NOMO-1 treated with DMSO at 0.1 percent for 48 hours (cell line): ENCODE data around the gene DAP.
"Not testable (repeated sequence)": the region's sequence is repeated elsewhere in the genome, so short reads cannot be mapped to it uniquely, and the experiment has no call there.

Experiments used
- DNase-seq: peaks from one replicate; lab custom pipeline; 2025; ENCODE audit not compliant: unreplicated experiment; lab: John Stamatoyannopoulos, UW

Gene DAP

DNA sequence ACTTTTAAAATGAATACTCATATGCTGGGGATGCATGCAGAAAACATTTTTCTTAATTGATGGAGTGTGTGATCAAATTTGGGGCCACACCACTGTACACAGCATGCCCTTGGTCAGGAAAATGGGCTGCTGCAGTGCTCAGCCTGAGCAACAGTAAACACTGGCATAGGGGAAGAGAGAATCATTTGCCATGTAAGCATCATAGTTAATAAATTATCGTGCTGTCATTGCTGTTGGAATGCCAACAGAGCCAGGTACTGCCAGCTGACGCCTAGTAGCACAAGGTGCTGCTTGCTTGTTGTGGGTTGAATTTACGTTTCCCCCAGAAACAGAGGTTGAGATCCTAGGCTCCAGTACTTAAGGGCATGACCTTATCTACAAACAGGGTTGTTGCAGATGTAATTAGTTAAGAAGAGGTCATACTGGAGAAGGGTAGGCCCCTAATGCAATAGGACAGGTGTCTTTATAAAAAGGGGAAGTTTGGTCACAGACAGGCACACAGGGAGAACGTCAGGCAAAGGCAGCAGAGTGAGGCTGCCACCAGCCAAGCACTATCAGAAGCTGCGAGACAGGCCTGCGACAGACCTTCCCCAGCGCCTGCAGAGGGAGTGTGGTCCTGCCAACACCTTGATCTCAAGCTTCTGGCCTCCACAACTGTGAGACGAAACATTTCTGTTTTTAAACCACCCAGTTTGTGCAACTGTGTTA is 25.3 kb downstream of the DAP start:
- peak; percentile 84 for DNase-seq

- DNase-seq: no peak
Observed at GRCh38 chr5:10734832-10735523, 26.1 kb downstream of the DAP start.

- DNase-seq: no peak
Observed at GRCh38 chr5:10734037-10734709, 26.9 kb downstream of the DAP start.

DNA sequence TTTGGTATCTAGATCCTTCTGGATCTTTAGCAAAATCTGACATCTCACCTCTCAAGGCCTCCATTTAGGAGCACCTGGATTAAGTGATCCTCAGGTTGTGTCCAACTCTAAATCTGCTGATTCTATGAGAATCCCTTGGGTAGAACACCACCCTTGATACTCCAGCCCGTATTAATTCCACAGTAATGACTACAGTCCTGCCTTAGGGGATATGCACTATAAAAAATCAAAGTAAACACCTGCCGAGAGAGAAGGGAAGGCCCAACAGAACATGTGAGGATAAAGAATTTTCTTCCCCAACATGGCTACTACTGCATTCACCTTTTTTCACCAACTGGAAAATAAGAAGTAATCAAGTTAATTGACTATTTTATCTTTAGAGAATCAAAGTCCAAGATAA is 27.6 kb downstream of the DAP start:
- DNase-seq: no peak

GRCh38 chr5:10731913-10732312 is 29.1 kb downstream of the DAP start:
- peak; percentile 93 for DNase-seq

DNA sequence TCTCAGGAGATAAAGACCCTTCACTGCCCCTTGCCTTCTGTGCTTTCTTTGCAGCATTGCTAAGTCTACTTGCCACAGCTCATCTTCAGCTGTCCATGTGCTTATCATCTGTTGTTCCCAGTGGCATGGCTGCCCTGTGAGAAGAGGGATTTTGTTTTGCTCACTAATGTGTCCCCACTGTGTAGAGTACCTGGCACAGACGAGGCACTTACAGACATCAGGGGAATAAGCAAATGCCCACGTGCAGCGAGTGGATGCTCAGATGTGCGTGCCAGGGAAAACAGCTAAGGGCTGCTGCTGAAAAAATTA is 31.0 kb downstream of the DAP start:
- no peak for DNase-seq

DNA sequence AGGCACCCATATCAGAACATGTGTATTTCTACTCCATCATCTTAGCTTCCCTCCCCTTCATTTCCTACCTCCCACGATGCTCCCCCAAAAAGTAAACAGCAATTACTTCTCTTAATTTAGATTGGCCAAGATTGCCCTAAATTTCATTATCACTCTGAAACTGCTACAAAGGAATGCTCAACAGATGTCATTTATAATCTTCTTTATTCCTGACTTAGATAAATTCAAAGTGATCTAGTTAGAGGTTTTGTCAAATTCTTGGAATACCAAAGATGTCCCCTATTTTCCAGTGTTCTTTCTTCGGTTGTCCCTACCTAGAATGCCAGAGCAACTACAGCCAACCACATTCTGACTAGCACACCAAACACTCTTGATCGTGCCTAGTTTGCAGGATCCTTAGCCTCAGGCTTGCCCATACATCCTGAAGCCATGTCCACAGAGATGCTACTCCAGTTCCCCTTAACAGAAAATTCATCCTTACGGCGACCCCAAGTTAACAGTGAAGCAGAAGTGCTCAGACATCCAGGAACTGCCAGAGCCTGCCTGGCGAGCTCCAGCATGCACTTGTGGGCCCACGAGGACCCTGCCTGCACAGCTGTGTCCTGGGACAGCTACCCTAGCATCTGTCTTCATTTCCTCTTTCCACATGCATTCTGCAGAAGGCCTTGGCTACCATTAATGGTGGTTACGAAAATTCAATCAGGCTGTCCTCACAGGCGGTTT is 31.6 kb downstream of the DAP start:
- DNase-seq: peak; percentile 86

DNA sequence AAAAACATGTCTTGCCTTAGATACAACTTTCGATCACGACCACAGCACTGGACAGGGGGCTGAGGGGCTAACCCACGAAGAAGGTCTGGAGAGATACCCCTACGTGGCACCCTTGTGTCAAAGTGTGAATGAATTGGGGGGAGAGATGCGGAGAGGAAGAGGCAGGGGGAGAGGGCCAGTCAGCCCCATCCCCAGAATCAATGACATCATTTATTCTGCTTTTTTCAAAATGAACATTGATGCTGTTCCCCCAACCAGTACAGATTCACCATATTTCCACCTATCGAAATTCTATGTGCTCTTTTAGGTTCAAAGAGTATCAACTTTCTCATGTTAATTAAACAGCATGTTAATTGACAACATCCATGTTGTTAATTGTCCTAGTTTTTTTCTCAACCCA is 32.4 kb downstream of the DAP start:
- DNase-seq: no peak

GRCh38 chr5:10727861-10728260 is 33.2 kb downstream of the DAP start:
- DNase-seq: no peak

DNA sequence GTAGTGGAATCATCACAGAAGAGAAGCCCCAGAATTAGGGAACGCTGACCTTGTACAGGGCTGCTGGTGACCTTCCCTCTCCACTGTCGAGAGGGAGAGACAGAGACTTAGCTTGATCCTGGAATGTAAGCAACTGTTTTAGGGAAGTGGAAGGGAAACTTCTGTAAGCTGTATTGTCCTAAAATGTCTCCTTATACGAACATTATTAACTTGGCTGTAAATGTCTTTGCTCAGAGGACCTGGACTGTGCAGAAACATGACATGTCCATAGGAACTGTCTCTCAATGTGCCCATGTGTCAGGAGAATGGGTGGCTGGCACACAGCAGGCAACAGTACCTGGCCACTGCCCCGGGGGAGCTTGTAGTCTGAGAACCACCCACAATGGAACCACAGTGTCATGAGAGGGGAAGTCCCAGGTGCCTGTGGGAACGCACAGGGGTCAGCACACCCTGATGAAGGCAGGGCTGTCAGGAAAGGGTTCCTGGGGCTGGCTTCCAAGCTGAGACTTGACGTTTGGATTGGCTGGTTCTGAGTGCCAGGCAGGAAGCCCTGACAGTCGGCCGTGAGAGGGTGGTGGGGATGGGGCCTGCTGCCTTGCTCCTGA is 34.0 kb downstream of the DAP start:
- DNase-seq: no peak

DNA sequence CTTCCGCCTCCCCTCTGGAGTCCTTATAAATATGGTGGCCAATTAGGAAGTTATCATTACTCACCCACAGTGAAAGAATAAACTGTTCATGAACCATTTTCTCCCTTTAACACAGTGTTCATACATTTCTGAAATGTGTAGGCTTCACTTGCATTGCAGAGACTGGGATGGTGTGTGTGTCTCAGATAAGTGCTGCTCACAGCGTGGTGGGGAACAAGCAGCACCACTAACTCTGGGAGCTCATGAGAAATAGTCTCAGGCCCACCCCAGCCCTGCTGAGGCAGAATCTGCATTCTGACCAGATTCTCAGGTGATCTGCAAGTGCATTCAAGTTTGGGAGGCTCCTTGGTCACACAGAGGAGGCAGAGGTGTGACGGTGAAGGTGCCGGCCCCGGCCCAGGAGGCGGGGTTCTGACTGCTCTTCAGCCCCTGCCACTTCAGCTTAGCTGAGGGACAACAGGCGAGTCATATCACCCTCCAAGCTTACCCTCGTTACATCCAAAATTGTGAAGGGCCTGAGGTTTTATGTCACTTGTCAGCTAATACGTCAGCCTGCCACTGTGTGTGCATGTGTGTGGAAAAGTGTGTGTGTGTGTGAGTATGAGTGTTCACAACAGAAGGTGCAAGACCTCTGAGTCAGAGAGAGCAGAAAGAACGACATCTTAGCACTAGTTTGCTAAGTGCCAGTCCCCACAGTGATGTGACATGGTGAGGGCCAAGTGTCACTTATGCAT is 34.7 kb downstream of the DAP start:
- no peak for DNase-seq

DNA sequence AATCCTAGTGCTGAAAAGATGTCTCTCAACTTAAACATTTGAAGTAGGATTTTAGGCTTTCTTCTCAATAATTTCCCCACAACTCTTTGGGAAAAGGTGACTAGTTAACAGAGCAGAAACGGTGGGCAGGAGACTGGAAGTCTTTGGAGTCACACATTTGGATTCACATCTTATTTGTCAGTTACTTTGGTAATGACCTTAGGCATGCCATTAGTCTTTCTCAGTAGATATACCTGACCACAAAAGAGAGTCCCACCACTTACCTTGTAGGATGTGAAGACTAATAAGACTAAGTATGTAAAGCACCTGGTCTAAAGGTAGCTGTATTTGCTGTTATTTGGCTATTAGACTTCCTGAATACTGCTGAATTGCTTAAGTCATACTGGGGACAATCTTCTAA is 35.4 kb downstream of the DAP start:
- no peak for DNase-seq

DNA sequence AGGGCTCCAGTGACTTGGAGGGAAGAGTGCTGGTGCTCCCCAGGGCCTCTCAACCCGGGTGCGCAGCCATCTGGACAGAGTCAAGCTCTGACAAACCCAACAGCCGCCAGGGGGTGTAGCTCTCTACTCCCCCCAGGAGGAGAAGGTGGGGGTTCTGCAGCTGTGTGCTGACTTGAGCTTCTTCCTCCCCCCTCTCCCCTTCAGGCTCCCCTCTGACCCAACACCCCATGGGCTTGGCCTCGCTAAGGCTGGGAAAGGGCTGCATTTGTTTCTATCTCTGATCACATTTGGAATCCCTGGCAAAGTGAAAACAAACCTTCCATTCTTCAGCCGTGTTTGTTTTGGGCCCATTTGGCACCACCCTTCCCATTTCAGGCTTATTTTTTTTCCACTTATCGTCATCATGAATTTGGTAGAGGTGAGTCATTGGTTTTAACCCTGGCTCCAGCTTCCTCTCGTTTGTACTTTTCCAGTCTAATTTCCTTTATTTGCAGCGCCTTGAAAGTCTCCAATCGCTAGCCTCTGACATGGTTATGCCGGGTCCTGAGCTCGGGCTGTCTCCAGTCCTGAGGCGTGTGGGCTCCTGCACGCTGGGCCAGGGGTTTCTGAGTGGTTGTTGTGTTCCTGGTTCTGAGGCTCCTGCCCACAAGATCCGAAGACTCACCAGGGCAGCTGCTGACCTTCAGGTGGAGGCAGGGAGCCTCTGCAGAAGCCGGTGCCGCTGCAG is 36.1 kb downstream of the DAP start:
- DNase-seq: no peak

DNA sequence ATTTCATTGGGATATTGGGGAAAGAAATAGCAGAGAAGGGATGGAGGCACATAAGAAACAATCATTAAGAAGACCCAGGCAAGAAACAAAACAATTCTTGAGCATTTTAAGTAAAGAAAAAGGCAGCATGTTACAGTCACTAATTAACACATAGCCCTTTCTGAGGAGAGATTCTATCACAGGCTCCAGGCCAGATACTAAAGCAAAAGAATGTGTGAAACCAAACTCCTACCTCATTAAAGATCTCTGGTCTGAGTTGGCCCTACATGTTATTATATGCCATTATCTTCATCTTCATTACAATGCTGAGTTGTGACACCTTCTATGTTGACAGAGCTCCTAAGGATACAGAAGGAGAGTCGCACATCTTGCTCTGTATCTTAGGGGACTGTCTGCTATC is 37.5 kb downstream of the DAP start:
- no peak for DNase-seq

- DNase-seq: not testable (repeated sequence)
Observed at GRCh38 chr5:10720766-10721165, 40.3 kb downstream of the DAP start.

DNA sequence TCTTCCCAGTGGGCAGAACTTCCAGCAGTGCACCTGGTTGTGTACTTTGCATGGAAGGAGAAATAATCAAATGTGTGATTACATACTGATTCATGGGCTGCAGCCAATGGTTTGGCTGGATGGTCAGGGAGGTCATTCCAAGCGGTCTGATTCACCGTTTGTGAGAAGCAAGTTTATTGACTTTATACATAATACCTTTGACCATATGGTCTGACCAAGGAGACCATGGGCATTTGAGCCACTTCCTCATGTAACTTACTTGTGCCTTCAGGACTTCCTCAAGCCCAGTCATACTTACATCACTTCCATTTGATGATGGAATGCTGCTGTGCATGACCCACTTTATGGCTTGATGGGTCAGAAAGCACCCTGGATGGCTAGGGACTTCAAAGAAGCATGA is 41.1 kb downstream of the DAP start:
- no peak for DNase-seq

DNA sequence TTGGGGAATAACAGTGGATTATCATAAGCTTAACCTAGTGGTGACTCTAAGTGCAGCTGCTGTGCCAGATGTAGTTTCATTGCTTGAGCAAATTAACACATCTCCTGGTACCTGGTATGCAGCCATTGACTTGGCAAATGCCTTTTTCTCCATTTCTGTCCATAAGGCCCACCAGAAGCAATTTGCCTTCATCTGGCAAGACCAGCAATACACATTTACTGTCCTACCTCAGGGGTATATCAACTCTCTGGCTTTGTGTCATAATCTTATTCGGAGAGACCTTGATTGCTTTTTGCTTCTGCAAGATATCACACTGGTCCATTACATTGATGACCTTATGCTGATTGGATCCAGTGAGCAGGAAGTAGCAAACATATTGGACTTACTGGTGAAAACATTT is 42.4 kb downstream of the DAP start:
- not testable (repeated sequence) for DNase-seq

- DNase-seq: not testable (repeated sequence)
Observed at GRCh38 chr5:10716825-10717224, 44.2 kb downstream of the DAP start.

- DNase-seq: no peak
Observed at GRCh38 chr5:10715605-10716290, 45.3 kb downstream of the DAP start.
